ENCODE measurements around the gene RASL11B.

The RASL11B gene

GRCh38 chr4:52907510-52907909 lies 45.4 kb downstream of the RASL11B start:
- H3K9me3 ChIP-seq (ENCODE audit: control insufficient read depth, low read length): no peaks in the 10 kb centered on the region
- H3K36me3 ChIP-seq (ENCODE audit: control insufficient read depth, insufficient read depth, low read length): no peaks in the 10 kb centered on the region
- H3K27me3 ChIP-seq (ENCODE audit: control insufficient read depth, insufficient read depth, low read length, poor library complexity, severe bottlenecking): no peaks in the 10 kb centered on the region
- H3K4me1 ChIP-seq (ENCODE audit: control insufficient read depth, insufficient read depth, low read length): no peaks in the 10 kb centered on the region
- H3K27ac ChIP-seq (ENCODE audit: insufficient read depth, low read depth, low read length, poor library complexity, severe bottlenecking): no peak overlapping the region
- no peak overlapping the region for H3K4me3 ChIP-seq (ENCODE audit: insufficient read depth, low read depth, low read length)
- 93 to 96% methylated on average over 2 of the region's 2 CpGs for WGBS, 2 experiments

- H3K9me3 ChIP-seq (ENCODE audit: control insufficient read depth, low read length): no peaks in the 10 kb centered on the region
- no peaks in the 10 kb centered on the region for H3K4me1 ChIP-seq (ENCODE audit: control insufficient read depth, insufficient read depth, low read length)
- no peak overlapping the region for H3K27ac ChIP-seq (ENCODE audit: insufficient read depth, low read depth, low read length, poor library complexity, severe bottlenecking)
- H3K36me3 ChIP-seq (ENCODE audit: control insufficient read depth, insufficient read depth, low read length): no peaks in the 10 kb centered on the region
- no peak overlapping the region for H3K4me3 ChIP-seq (ENCODE audit: insufficient read depth, low read depth, low read length)
- no peaks in the 10 kb centered on the region for H3K27me3 ChIP-seq (ENCODE audit: control insufficient read depth, insufficient read depth, low read length, poor library complexity, severe bottlenecking)
These were observed 48.0 kb downstream of the RASL11B start for GRCh38 chr4:52910115-52910514.

GRCh38 chr4:52911684-52912294 lies 49.7 kb downstream of the RASL11B start:
- no peak overlapping the region for H3K4me3 ChIP-seq (ENCODE audit: insufficient read depth, low read depth, low read length)
- H3K9me3 ChIP-seq (ENCODE audit: control insufficient read depth, low read length): no peaks in the 10 kb centered on the region
- no peaks in the 10 kb centered on the region for H3K36me3 ChIP-seq (ENCODE audit: control insufficient read depth, insufficient read depth, low read length)
- H3K4me1 ChIP-seq (ENCODE audit: control insufficient read depth, insufficient read depth, low read length): no peaks in the 10 kb centered on the region
- H3K27me3 ChIP-seq (ENCODE audit: control insufficient read depth, insufficient read depth, low read length, poor library complexity, severe bottlenecking): no peaks in the 10 kb centered on the region
- no peak overlapping the region for H3K27ac ChIP-seq (ENCODE audit: insufficient read depth, low read depth, low read length, poor library complexity, severe bottlenecking)
- 16 to 21% methylated on average over 3 of the region's 3 CpGs for WGBS, 2 experiments

GRCh38 chr4:52912608-52913007 lies 50.5 kb downstream of the RASL11B start:
- no peaks in the 10 kb centered on the region for H3K4me1 ChIP-seq (ENCODE audit: control insufficient read depth, insufficient read depth, low read length)
- H3K27me3 ChIP-seq (ENCODE audit: control insufficient read depth, insufficient read depth, low read length, poor library complexity, severe bottlenecking): no peaks in the 10 kb centered on the region
- no peak overlapping the region for H3K4me3 ChIP-seq (ENCODE audit: insufficient read depth, low read depth, low read length)
- WGBS, 2 experiments: 94 to 98% methylated on average over 2 of the region's 2 CpGs
- no peaks in the 10 kb centered on the region for H3K36me3 ChIP-seq (ENCODE audit: control insufficient read depth, insufficient read depth, low read length)
- H3K9me3 ChIP-seq (ENCODE audit: control insufficient read depth, low read length): no peaks in the 10 kb centered on the region
- no peak overlapping the region for H3K27ac ChIP-seq (ENCODE audit: insufficient read depth, low read depth, low read length, poor library complexity, severe bottlenecking)

- Histone ChIP-seq H3K27me3 (ENCODE audit: control insufficient read depth, insufficient read depth, low read length, poor library complexity, severe bottlenecking) (no peaks in the 10 kb centered on the region), H3K27ac (ENCODE audit: insufficient read depth, low read depth, low read length, poor library complexity, severe bottlenecking) (no peak overlapping the region), H3K9me3 (ENCODE audit: control insufficient read depth, low read length) (no peaks in the 10 kb centered on the region), H3K4me3 (ENCODE audit: insufficient read depth, low read depth, low read length) (no peak overlapping the region), H3K4me1 (ENCODE audit: control insufficient read depth, insufficient read depth, low read length) (no peaks in the 10 kb centered on the region), H3K36me3 (ENCODE audit: control insufficient read depth, insufficient read depth, low read length) (no peaks in the 10 kb centered on the region)
- 94 to 96% methylated on average over 3 of the region's 3 CpGs for WGBS, 2 experiments
These were observed 52.0 kb downstream of the RASL11B start for GRCh38 chr4:52914051-52914605.

GRCh38 chr4:52915191-52915590 lies 53.1 kb downstream of the RASL11B start:
- Histone ChIP-seq H3K27ac (ENCODE audit: insufficient read depth, low read depth, low read length, poor library complexity, severe bottlenecking) (no peak overlapping the region), H3K36me3 (ENCODE audit: control insufficient read depth, insufficient read depth, low read length) (no peaks in the 10 kb centered on the region), H3K4me3 (ENCODE audit: insufficient read depth, low read depth, low read length) (no peak overlapping the region)

GRCh38 chr4:52915730-52916300 lies 53.7 kb downstream of the RASL11B start:
- 93 to 97% methylated on average over 6 of the region's 6 CpGs for WGBS, 2 experiments
- Histone ChIP-seq H3K36me3 (ENCODE audit: control insufficient read depth, insufficient read depth, low read length) (no peaks in the 10 kb centered on the region), H3K27ac (ENCODE audit: insufficient read depth, low read depth, low read length, poor library complexity, severe bottlenecking) (no peak overlapping the region), H3K4me1 (ENCODE audit: control insufficient read depth, insufficient read depth, low read length) (no peaks in the 10 kb centered on the region), H3K9me3 (ENCODE audit: control insufficient read depth, low read length) (no peaks in the 10 kb centered on the region), H3K4me3 (ENCODE audit: insufficient read depth, low read depth, low read length) (no peak overlapping the region), H3K27me3 (ENCODE audit: control insufficient read depth, insufficient read depth, low read length, poor library complexity, severe bottlenecking) (no peaks in the 10 kb centered on the region)

More at GRCh38 chr4:52915191-52915590, 53.1 kb downstream of the RASL11B start:
- Histone ChIP-seq H3K27me3 (ENCODE audit: control insufficient read depth, insufficient read depth, low read length, poor library complexity, severe bottlenecking) (no peaks in the 10 kb centered on the region), H3K9me3 (ENCODE audit: control insufficient read depth, low read length) (no peaks in the 10 kb centered on the region), H3K4me1 (ENCODE audit: control insufficient read depth, insufficient read depth, low read length) (no peaks in the 10 kb centered on the region)

All from ectodermal cell (in vitro differentiated cells).